HT-29 (cell line): Measurements from ENCODE around the gene NXF1. TPM values are rescaled to one million over a fixed set of nuclear protein-coding genes. Genes with fewer than 3 reads are reported as not detected.

ENCODE experiments used
- small RNA-seq: library from RNA; depleted of rRNA; stranded (forward); fragments of <200 nt; gene quantifications from one replicate; pipeline ENCODE3, GENCODE V24; 2014
- total RNA-seq: library from RNA; depleted of rRNA; stranded (reverse); fragments of >200 nt; shearing (Covaris generic); gene quantifications from 2 replicates; pipeline ENCODE4 v1.2.3, GENCODE V29; 2014; rRNA removed

The NXF1 gene
- total RNA-seq, 1 experiment from 2014 or later = 24.4 TPM

Small RNAs within 50 kb of the gene (small RNA-seq; reads per million reads assigned to genes)
- gene MIR6514 (not detected), gene RF00099 (not detected), gene RNU6-118P (not detected), gene SNORD22 (not detected), gene SNORD26 (not detected), gene SNORD27 (not detected), gene SNORD28 (not detected), gene SNORD30 (54.9 reads per million, percentile 96 among the genes with 10 or more reads in this experiment)

Other genes with a start within 250 kb of the NXF1 start
- 1,888 and 1,945 TPM in 2 replicates for gene EEF1G, start 231.5 kb downstream of the NXF1 start, total RNA-seq
- 19.3 and 25.1 TPM in 2 replicates for gene TUT1, start 213.9 kb downstream of the NXF1 start, total RNA-seq
- 223 and 229 TPM in 2 replicates for gene MTA2, start 203.6 kb downstream of the NXF1 start, total RNA-seq
- 72.3 and 72.5 TPM in 2 replicates for gene EML3, start 192.7 kb downstream of the NXF1 start, total RNA-seq
- gene ROM1, start 192.2 kb downstream of the NXF1 start, total RNA-seq = 10.9 and 13.6 TPM in 2 replicates
- 63.1 and 82.8 TPM in 2 replicates for gene B3GAT3, start 183.5 kb downstream of the NXF1 start, total RNA-seq
- gene GANAB, start 158.8 kb downstream of the NXF1 start, total RNA-seq = 257 and 314 TPM in 2 replicates
- 44.6 and 47.4 TPM in 2 replicates for gene INTS5, start 152.1 kb downstream of the NXF1 start, total RNA-seq
- gene C11orf98, start 140.2 kb downstream of the NXF1 start, total RNA-seq = 272 and 322 TPM in 2 replicates
- 24.5 and 25.2 TPM in 2 replicates for gene CSKMT, start 140.1 kb downstream of the NXF1 start, total RNA-seq
- 124 and 141 TPM in 2 replicates for gene UQCC3, start 133.8 kb downstream of the NXF1 start, total RNA-seq
- 11.3 and 13.3 TPM in 2 replicates for gene LBHD1, start 133.2 kb downstream of the NXF1 start, total RNA-seq
- gene UBXN1, start 126.4 kb downstream of the NXF1 start, total RNA-seq = 247 and 265 TPM in 2 replicates
- 0.50 TPM in 1 of 2 replicates, not detected in the other for gene LRRN4CL, start 115.9 kb downstream of the NXF1 start, total RNA-seq
- gene BSCL2, start 98.0 kb downstream of the NXF1 start, total RNA-seq = 147 and 161 TPM in 2 replicates
- gene GNG3, start 97.8 kb downstream of the NXF1 start, total RNA-seq = not detected in 2 replicates
- gene HNRNPUL2, start 78.0 kb downstream of the NXF1 start, total RNA-seq = 12.2 and 12.3 TPM in 2 replicates
- gene TTC9C, start 77.0 kb downstream of the NXF1 start, total RNA-seq = 32.4 and 45.5 TPM in 2 replicates
- gene ZBTB3, start 51.3 kb downstream of the NXF1 start, total RNA-seq = 10.6 and 13.1 TPM in 2 replicates
- gene POLR2G, start 43.9 kb downstream of the NXF1 start, total RNA-seq = 138 and 141 TPM in 2 replicates
- gene TAF6L, start 34.0 kb downstream of the NXF1 start, total RNA-seq = 57.9 and 71.7 TPM in 2 replicates
- gene TMEM179B, start 18.0 kb downstream of the NXF1 start, total RNA-seq = 87.6 and 114 TPM in 2 replicates
- gene TMEM223, start 13.4 kb downstream of the NXF1 start, total RNA-seq = 77.3 and 79.3 TPM in 2 replicates
- gene STX5, start 26.6 kb upstream of the NXF1 start, total RNA-seq = 64.6 and 80.6 TPM in 2 replicates
- 0.61 TPM in 1 of 2 replicates, not detected in the other for gene TEX54, start 27.4 kb upstream of the NXF1 start, total RNA-seq
- 183 and 191 TPM in 2 replicates for gene WDR74, start 34.1 kb upstream of the NXF1 start, total RNA-seq
- 418 and 438 TPM in 2 replicates for gene SLC3A2, start 75.5 kb upstream of the NXF1 start, total RNA-seq
- gene CHRM1, start 115.9 kb upstream of the NXF1 start, total RNA-seq = 0.18 TPM in 1 of 2 replicates, not detected in the other
- gene SLC22A6, start 179.5 kb upstream of the NXF1 start, total RNA-seq = not detected in 2 replicates
- gene SLC22A8, start 210.4 kb upstream of the NXF1 start, total RNA-seq = not detected in 2 replicates